Activated CD4-positive, alpha-beta T cell treated with anti-CD3 and anti-CD28 coated beads for 4 hours (primary cell): ENCODE data around the gene CYBA.

Experiments used
- DNase-seq, 2 donors: peaks; one replicate each; pipeline ENCODE4 v3.0.0-alpha.2; 2020

The CYBA gene

GRCh38 chr16:88650749-88651275 lies at the start of gene CYBA:
Gene CYBA, minus strand, starts transcription at chr16:88651053. Its CDS starts 40 bp downstream, at chr16:88651013.
- DNase-seq, result peak; percentile 66 to 75

GRCh38 chr16:88700322-88700635 lies 49.4 kb upstream of the CYBA start:
- no peak for DNase-seq

GRCh38 chr16:88699180-88699579 lies 48.3 kb upstream of the CYBA start:
- no peak for DNase-seq

- DNase-seq, result no peak
Observed at GRCh38 chr16:88698646-88699045, 47.8 kb upstream of the CYBA start.

GRCh38 chr16:88697831-88698615 lies 47.2 kb upstream of the CYBA start:
- no peak for DNase-seq

GRCh38 chr16:88697116-88697830 lies 46.4 kb upstream of the CYBA start:
- no peak for DNase-seq

- no peak for DNase-seq
Observed at GRCh38 chr16:88696441-88696840, 45.6 kb upstream of the CYBA start.

GRCh38 chr16:88695753-88696152 lies 44.9 kb upstream of the CYBA start:
- DNase-seq, result no peak

GRCh38 chr16:88695218-88695617 lies 44.4 kb upstream of the CYBA start:
- no peak for DNase-seq

GRCh38 chr16:88694221-88695087 lies 43.6 kb upstream of the CYBA start:
- DNase-seq, result no peak

GRCh38 chr16:88693420-88694177 lies 42.7 kb upstream of the CYBA start:
- DNase-seq, result no peak

- no peak for DNase-seq
Observed at GRCh38 chr16:88692861-88693260, 42.0 kb upstream of the CYBA start.

- DNase-seq, result peak in 1 of 2 donors; percentile 38
Observed at GRCh38 chr16:88691924-88692560, 41.2 kb upstream of the CYBA start.

- no peak for DNase-seq
Observed at GRCh38 chr16:88691129-88691813, 40.4 kb upstream of the CYBA start.

GRCh38 chr16:88690341-88691128 lies 39.7 kb upstream of the CYBA start:
- DNase-seq, result no peak

GRCh38 chr16:88688013-88688778 lies 37.3 kb upstream of the CYBA start:
- no peak for DNase-seq

- DNase-seq, result no peak
Observed at GRCh38 chr16:88687676-88688012, 36.8 kb upstream of the CYBA start.

- DNase-seq, result no peak
Observed at GRCh38 chr16:88687254-88687576, 36.4 kb upstream of the CYBA start.

GRCh38 chr16:88686439-88687253 lies 35.8 kb upstream of the CYBA start, which contains the start of gene SNAI3:
Gene SNAI3, minus strand, starts transcription at chr16:88686507. Its CDS starts 101 bp downstream, at chr16:88686406.
- peak; percentile 85 to 86 for DNase-seq
